ENCODE measurements around the gene NSFL1C.

- TF ChIP-seq CTCF (IDR thresholded peaks at IDR 0.05) (no peak), REST (IDR thresholded peaks at IDR 0.05; ENCODE audit: insufficient read depth in 1 of 2, low read depth in 2 of 2, low read length in 1 of 2) (no peak)
Measured at GRCh38 chr20:1403624-1404023, 63.0 kb downstream of the NSFL1C start.

Measured in Panc1 (cell line).